Measurements from ENCODE around the gene CYB561A3. TPM values are rescaled to one million over a fixed set of nuclear protein-coding genes. Genes with fewer than 3 reads are reported as not detected.
"Not testable (repeated sequence)": the region's sequence is repeated elsewhere in the genome, so short reads cannot be mapped to it uniquely, and the experiment has no call there.

CYB561A3 gene
- total RNA-seq, 1 experiment from 2014 or later: 80.3 TPM

DNA sequence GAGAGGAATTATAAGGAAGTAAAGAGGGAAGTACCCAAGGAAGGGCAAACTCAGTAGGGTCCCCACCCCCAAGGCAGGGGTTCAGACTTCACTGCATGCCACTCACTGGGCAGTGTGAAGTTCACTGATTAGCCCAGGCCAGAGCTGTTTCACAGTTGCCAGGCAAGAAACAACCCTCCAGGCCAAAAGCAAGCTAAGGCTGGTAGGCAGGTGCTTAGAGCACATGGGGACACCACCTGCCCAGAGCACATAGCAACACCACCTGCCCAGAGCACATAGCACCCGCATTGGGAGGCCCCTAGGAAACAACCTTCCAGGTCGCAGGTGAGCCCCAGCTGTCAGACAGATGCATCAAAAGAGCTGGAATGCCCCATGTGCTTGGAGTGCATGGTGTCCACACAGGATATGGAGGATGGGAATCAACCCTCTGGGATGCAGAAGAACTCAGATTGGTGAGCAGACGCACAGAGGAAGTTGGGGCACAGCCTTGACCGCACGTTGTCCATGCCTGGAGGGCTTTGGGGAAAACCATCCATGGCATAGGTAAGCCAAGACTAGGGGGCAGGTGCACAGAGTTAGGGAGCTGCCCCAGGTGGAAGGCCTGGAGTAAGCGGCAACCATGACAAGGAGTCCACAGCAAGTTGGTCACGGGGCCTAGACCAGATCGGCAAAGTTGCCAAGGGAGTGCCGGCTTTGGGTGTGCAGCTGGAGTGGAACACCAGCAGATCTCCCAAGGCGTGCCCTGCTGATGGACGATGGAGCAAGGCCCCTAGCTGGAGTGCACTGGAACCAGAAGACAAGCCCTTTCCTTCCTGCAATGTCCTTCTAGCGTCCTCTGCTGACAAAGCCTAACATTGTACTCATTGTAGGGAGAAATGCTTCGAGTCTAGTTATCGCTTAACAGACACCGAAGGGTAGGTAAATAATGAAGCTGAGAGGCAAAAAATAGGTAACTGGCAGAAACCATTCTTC is 22.9 kb upstream of the CYB561A3 start:
- in situ Hi-C loops (cut with HindIII; ENCODE audit: low pct_unique_long_range_greater_than_20kb, low sequenced_read_pairs): no loop called here
- DNase-seq (ENCODE audit: low read depth, low spot score) (no peak), ATAC-seq (no peak)
- Histone ChIP-seq H3K9me3 (ENCODE audit: control insufficient read depth, insufficient read depth, low read depth, low read length) (no peaks in the 10 kb centered on the region), H3K27me3 (ENCODE audit: control insufficient read depth, insufficient read depth, low read length) (no peaks in the 10 kb centered on the region), H3K4me3 (ENCODE audit: low read depth in 2 of 2, low read length in 2 of 2) (no peak overlapping the region), H3K27ac (ENCODE audit: low read length) (no peak overlapping the region), H3K4me1 (ENCODE audit: control insufficient read depth, insufficient read depth, low read length) (no peaks in the 10 kb centered on the region), H3K36me3 (ENCODE audit: control insufficient read depth, insufficient read depth, low read length) (no peaks in the 10 kb centered on the region)
- intact Hi-C loops (cut with micrococcal nuclease; ENCODE audit: unreplicated experiment): loop anchor here (1.0 kb wide), 1 partner anchor 48 kb away; no protein-coding TSS in a partner anchor
- no TSS peak for BruUV-seq (replicated peaks)
- ChIA-PET CTCF (interaction anchor here (1.0 to 3.1 kb wide), 7 partner anchors 10 to 130 kb away, joined by 3 to 50 read pairs (median 5); partner anchors contain the start of genes CYB561A3 and TMEM138), POLR2A (no interaction called here)
- TF ChIP-seq, protein P1, sequence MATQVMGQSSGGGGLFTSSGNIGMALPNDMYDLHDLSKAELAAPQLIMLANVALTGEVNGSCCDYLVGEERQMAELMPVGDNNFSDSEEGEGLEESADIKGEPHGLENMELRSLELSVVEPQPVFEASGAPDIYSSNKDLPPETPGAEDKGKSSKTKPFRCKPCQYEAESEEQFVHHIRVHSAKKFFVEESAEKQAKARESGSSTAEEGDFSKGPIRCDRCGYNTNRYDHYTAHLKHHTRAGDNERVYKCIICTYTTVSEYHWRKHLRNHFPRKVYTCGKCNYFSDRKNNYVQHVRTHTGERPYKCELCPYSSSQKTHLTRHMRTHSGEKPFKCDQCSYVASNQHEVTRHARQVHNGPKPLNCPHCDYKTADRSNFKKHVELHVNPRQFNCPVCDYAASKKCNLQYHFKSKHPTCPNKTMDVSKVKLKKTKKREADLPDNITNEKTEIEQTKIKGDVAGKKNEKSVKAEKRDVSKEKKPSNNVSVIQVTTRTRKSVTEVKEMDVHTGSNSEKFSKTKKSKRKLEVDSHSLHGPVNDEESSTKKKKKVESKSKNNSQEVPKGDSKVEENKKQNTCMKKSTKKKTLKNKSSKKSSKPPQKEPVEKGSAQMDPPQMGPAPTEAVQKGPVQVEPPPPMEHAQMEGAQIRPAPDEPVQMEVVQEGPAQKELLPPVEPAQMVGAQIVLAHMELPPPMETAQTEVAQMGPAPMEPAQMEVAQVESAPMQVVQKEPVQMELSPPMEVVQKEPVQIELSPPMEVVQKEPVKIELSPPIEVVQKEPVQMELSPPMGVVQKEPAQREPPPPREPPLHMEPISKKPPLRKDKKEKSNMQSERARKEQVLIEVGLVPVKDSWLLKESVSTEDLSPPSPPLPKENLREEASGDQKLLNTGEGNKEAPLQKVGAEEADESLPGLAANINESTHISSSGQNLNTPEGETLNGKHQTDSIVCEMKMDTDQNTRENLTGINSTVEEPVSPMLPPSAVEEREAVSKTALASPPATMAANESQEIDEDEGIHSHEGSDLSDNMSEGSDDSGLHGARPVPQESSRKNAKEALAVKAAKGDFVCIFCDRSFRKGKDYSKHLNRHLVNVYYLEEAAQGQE (IDR thresholded peaks at IDR 0.05; ENCODE audit: insufficient read depth in 1 of 2, low read depth in 2 of 2, low read length in 1 of 2): no peak

DNA sequence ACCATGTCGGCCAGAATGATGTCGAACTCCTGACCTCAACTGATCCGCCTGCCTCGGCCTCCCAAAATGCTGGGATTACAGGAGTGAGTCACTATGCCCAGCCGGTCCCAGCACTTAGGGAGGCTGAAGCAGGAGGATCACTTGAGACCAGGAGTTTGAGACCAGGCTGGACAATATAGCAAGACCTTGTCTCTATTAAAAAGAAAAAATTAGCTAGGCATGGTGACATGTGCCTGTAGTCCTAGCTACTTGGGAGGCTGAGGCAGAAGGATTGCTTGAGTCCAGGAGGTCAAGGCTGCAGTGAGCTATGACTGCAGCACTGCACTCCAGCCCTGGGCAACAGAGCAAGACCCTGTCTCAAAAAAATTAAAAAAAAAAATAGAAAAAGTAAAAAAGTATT is 22.2 kb upstream of the CYB561A3 start:
- H3K27ac ChIP-seq (ENCODE audit: low read length); in situ Hi-C loops (cut with HindIII; ENCODE audit: low pct_unique_long_range_greater_than_20kb, low sequenced_read_pairs); BruUV-seq (replicated peaks); DNase-seq (ENCODE audit: low read depth, low spot score); H3K4me1 ChIP-seq (ENCODE audit: control insufficient read depth, insufficient read depth, low read length); H3K4me3 ChIP-seq (ENCODE audit: low read depth in 2 of 2, low read length in 2 of 2); POLR2A ChIA-PET; ATAC-seq; H3K9me3 ChIP-seq (ENCODE audit: control insufficient read depth, insufficient read depth, low read depth, low read length); intact Hi-C loops (cut with micrococcal nuclease; ENCODE audit: unreplicated experiment); H3K27me3 ChIP-seq (ENCODE audit: control insufficient read depth, insufficient read depth, low read length); H3K36me3 ChIP-seq (ENCODE audit: control insufficient read depth, insufficient read depth, low read length): not testable (repeated sequence)
- CTCF ChIA-PET: interaction anchor here (3.1 kb wide), 1 partner anchor 47 kb away, joined by 50 read pairs; no protein-coding TSS in a partner anchor

DNA sequence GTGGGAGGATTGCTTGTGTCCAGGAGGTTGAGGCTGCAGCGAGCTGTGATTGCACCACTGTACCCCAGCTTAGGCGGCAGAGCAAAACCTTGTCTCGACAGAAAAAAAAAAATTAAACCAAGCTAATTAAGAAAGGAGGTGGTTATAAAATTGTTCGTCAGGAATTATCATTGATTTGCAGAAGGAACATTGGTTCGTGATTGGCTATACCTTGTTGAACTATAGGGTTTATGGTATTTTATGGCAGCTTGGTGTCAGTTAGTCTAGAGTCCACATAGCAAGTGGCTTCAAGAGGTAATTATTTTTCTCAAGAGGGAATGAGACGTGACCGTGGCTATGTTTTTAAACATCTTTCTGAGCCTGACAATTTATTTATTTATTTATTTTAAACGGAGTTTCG is 19.2 kb upstream of the CYB561A3 start:
- Histone ChIP-seq H3K27me3 (ENCODE audit: control insufficient read depth, insufficient read depth, low read length) (no peaks in the 10 kb centered on the region), H3K36me3 (ENCODE audit: control insufficient read depth, insufficient read depth, low read length) (no peaks in the 10 kb centered on the region), H3K4me1 (ENCODE audit: control insufficient read depth, insufficient read depth, low read length) (no peaks in the 10 kb centered on the region), H3K4me3 (ENCODE audit: low read depth in 2 of 2, low read length in 2 of 2) (no peak overlapping the region), H3K27ac (ENCODE audit: low read length) (no peak overlapping the region), H3K9me3 (ENCODE audit: control insufficient read depth, insufficient read depth, low read depth, low read length) (no peaks in the 10 kb centered on the region)
- intact Hi-C loops (cut with micrococcal nuclease; ENCODE audit: unreplicated experiment) (no loop called here), in situ Hi-C loops (cut with HindIII; ENCODE audit: low pct_unique_long_range_greater_than_20kb, low sequenced_read_pairs) (no loop called here)
- ChIA-PET CTCF (interaction anchor here (0.5 kb wide), 1 partner anchor 25 kb away, joined by 5 read pairs; no protein-coding TSS in a partner anchor), POLR2A (no interaction called here)
- DNase-seq (ENCODE audit: low read depth, low spot score) (no peak), ATAC-seq (no peak)
- TF ChIP-seq TCF7L2 (IDR thresholded peaks at IDR 0.05; ENCODE audit: low read depth, low read length) (no peak), POLR2AphosphoS5 (IDR thresholded peaks at IDR 0.05; ENCODE audit: low read depth, low read length) (no peak), SIN3A (IDR thresholded peaks at IDR 0.05; ENCODE audit: borderline replicate concordance, insufficient read depth, low read depth, low read length) (no peak)
- TF ChIP-seq, protein P1 (IDR thresholded peaks at IDR 0.05; ENCODE audit: insufficient read depth in 1 of 2, low read depth in 2 of 2, low read length in 1 of 2): no peak
- TF ChIP-seq, protein P2, sequence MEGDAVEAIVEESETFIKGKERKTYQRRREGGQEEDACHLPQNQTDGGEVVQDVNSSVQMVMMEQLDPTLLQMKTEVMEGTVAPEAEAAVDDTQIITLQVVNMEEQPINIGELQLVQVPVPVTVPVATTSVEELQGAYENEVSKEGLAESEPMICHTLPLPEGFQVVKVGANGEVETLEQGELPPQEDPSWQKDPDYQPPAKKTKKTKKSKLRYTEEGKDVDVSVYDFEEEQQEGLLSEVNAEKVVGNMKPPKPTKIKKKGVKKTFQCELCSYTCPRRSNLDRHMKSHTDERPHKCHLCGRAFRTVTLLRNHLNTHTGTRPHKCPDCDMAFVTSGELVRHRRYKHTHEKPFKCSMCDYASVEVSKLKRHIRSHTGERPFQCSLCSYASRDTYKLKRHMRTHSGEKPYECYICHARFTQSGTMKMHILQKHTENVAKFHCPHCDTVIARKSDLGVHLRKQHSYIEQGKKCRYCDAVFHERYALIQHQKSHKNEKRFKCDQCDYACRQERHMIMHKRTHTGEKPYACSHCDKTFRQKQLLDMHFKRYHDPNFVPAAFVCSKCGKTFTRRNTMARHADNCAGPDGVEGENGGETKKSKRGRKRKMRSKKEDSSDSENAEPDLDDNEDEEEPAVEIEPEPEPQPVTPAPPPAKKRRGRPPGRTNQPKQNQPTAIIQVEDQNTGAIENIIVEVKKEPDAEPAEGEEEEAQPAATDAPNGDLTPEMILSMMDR (IDR thresholded peaks at IDR 0.05): no peak
- no TSS peak for BruUV-seq (replicated peaks)
